H1 (cell line): ENCODE measurements around the gene FDXACB1. TPM values are rescaled to one million over a fixed set of nuclear protein-coding genes. Genes with fewer than 3 reads are reported as not detected.

ENCODE experiments used
- KDM1A ChIP-seq: fragments of 200-600, 300-600 bp; sonication (generic); IDR thresholded peaks from 2 replicates; pipeline ENCODE4 v1.7.1; 2016; ENCODE audit warnings: mild to moderate bottlenecking, low read length, borderline replicate concordance
- PHF8 ChIP-seq: fragments of 200-600 bp; sonication (generic); conservative IDR thresholded peaks from 2 replicates; pipeline ENCODE4 v1.7.1; 2012; ENCODE audit warnings: low read depth, mild to moderate bottlenecking, inconsistent platforms, low read length, moderate library complexity
- SUZ12 ChIP-seq: fragments of 200-600 bp; sonication (generic); IDR thresholded peaks from 2 replicates; pipeline ENCODE4 v1.6.1; 2012; ENCODE audit warnings: mild to moderate bottlenecking, inconsistent platforms, low read length, moderate library complexity, mixed read lengths
- TAF7 ChIP-seq: optimal IDR thresholded peaks from 2 replicates; pipeline ENCODE3; 2011; ENCODE audit warnings: low read depth, mild to moderate bottlenecking, inconsistent platforms, low read length, moderate library complexity, borderline replicate concordance
- polyA plus RNA-seq, 7 experiments: library from polyadenylated mRNA; depleted of rRNA in 3 of 7; stranded (reverse) in 5 of 7; unstranded in 2 of 7; fragments of >200 nt in 5 of 7; fragments of 200-250 nt in 2 of 7; gene quantifications; 1 replicate in 5 of 7; 2 replicates in 1 of 7; 4 replicates in 1 of 7; pipeline versions ENCODE4 v1.2.1 to v1.2.3, GENCODE V29; 2011 to 2013; ENCODE audit warnings: missing spikeins in 2 of 7, mixed read lengths in 2 of 7
- total RNA-seq: library from RNA; stranded (reverse); fragmentation: NEBNext Ultra II Directional; extraction: Animal tissue kit (Norgen Biotek cat#: 25700); gene quantifications from 2 replicates; pipeline ENCODE4 v1.2.1, GENCODE V29; 2021

Gene FDXACB1
- total and polyA plus RNA-seq, 2 of the 8 experiments (the other 6 are each of a cell fraction or from before 2014, with no cell fraction given): 1.4 to 2.3 TPM

DNA sequence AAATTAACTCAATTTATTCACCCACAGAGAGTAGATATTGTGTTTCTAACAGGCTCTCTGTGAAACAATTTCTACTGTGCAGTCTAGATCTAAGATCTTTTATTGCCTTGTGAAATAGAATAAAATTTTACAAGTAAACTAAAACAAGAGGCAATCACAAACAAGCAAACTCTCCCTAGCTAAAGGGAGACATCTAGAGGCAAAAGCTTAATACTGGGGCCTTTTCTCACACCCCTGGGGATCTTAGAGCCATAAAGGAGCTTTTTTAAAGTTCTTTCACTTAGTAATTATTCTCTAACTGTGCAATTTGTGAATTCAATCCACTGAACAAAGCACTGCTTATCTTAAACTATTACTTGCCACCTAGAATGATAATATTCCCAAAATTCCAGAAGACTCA is 27.3 kb downstream of the FDXACB1 start (continued):
- no peak for TF ChIP-seq TAF7
- TF ChIP-seq SUZ12: no peak
- no peak for TF ChIP-seq KDM1A
- no peak for TF ChIP-seq PHF8
